GM19023 (cell line): ENCODE results near the gene SLC2A3.
A peak's percentile ranks its signal among the peaks of the same experiment; 100 is the strongest.
"Not testable (repeated sequence)": the region's sequence is repeated elsewhere in the genome, so short reads cannot be mapped to it uniquely, and the experiment has no call there.

Source experiments
- ATAC-seq: cut with Tn5 transposase; IDR thresholded peaks from one replicate; pipeline ENCODE4 v1.9.1; 2021; ENCODE audit warnings: mild to moderate bottlenecking, moderate library complexity; ENCODE audit not compliant: unreplicated experiment

Gene SLC2A3

GRCh38 chr12:7953912-7954311, 17.9 kb upstream of the SLC2A3 start:
- ATAC-seq: not testable (repeated sequence)

- ATAC-seq: no peak
Observed at GRCh38 chr12:7951671-7952070, 15.7 kb upstream of the SLC2A3 start.

GRCh38 chr12:7950230-7950943, 14.4 kb upstream of the SLC2A3 start:
- ATAC-seq: not testable (repeated sequence)

- ATAC-seq: no peak
Observed at GRCh38 chr12:7948589-7949260, 12.7 kb upstream of the SLC2A3 start.

GRCh38 chr12:7947011-7947410, 11.0 kb upstream of the SLC2A3 start:
- ATAC-seq: no peak

- ATAC-seq: not testable (repeated sequence)
Observed at GRCh38 chr12:7944760-7945159, 8.8 kb upstream of the SLC2A3 start.

- ATAC-seq: no peak
Observed at GRCh38 chr12:7940906-7941305, 4.9 kb upstream of the SLC2A3 start.

- no peak for ATAC-seq
Observed at GRCh38 chr12:7937833-7938506, 2.0 kb upstream of the SLC2A3 start.

GRCh38 chr12:7934889-7935492, 996 bp downstream of the SLC2A3 start:
- no peak for ATAC-seq

- no peak for ATAC-seq
Observed at GRCh38 chr12:7934091-7934888, 1.7 kb downstream of the SLC2A3 start.

- peak; percentile 80 for ATAC-seq
Observed at GRCh38 chr12:7933255-7933726, 2.7 kb downstream of the SLC2A3 start.

GRCh38 chr12:7932599-7933240, 3.3 kb downstream of the SLC2A3 start:
- ATAC-seq: not testable (repeated sequence)

GRCh38 chr12:7929083-7929792, 6.7 kb downstream of the SLC2A3 start:
- no peak for ATAC-seq

- no peak for ATAC-seq
Observed at GRCh38 chr12:7927470-7927869, 8.5 kb downstream of the SLC2A3 start.

GRCh38 chr12:7926068-7926666, 9.8 kb downstream of the SLC2A3 start:
- not testable (repeated sequence) for ATAC-seq

GRCh38 chr12:7923241-7924236, 12.4 kb downstream of the SLC2A3 start:
- ATAC-seq: no peak

GRCh38 chr12:7921181-7921580, 14.8 kb downstream of the SLC2A3 start:
- ATAC-seq: not testable (repeated sequence)

- not testable (repeated sequence) for ATAC-seq
Observed at GRCh38 chr12:7918268-7918590, 17.8 kb downstream of the SLC2A3 start.
